Measurements from ENCODE around the gene PDE6A.

Gene PDE6A

DNA sequence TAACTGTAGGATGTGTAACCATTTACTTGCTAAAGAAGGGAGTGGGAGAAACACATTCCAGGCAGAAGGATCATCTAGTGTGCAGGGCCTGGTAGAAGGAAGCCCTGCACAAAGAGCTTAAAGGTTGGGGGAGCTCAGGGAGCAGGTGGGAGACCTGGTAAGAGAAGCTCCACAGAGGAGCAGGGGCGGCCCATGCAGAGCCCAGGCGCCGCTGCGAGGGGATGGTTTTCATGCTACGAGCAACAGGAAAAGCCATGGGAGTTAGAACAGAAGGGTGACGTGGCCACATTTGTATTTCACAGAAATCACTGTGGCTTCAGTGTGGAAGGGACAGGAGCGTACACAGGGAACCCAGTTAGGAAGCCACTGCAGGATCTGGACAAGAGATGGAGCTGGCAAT is 73.1 kb downstream of the PDE6A start:
- Histone ChIP-seq H2BK12ac (ENCODE audit: low read length in 2 of 2) (no peak overlapping the region), H3K9me3 (ENCODE audit: control insufficient read depth, low read length) (peaks cover under 1% of the 10 kb centered on the region), H3K36me3 (ENCODE audit: control insufficient read depth in 1 of 2, insufficient read depth in 2 of 2, low read depth in 1 of 2, low read length in 2 of 2) (no peaks in the 10 kb centered on the region), H3K79me1 (replicated peaks; ENCODE audit: low read length, poor library complexity, severe bottlenecking) (no peaks in the 10 kb centered on the region), H2AK5ac (ENCODE audit: low read length, severe bottlenecking) (no peak overlapping the region), H3K4ac (ENCODE audit: low read depth in 1 of 2, low read length in 2 of 2) (no peak overlapping the region), H2BK5ac (ENCODE audit: low read depth, low read length, poor library complexity, severe bottlenecking) (no peak overlapping the region), H3K18ac (ENCODE audit: low read depth in 1 of 2, low read length in 2 of 2) (no peak overlapping the region), H2BK15ac (ENCODE audit: low read depth, poor library complexity, severe bottlenecking) (no peak overlapping the region), H3K4me1 (ENCODE audit: control insufficient read depth, insufficient read depth, low read depth, low read length) (peaks cover 3% of the 10 kb centered on the region), H3K14ac (ENCODE audit: low read length in 2 of 2) (no peak overlapping the region), H3K4me2 (ENCODE audit: low read length, poor library complexity, severe bottlenecking) (no peak overlapping the region), H2AFZ (ENCODE audit: low read depth, low read length) (no peak overlapping the region), H3K4me3 (ENCODE audit: insufficient read depth in 1 of 2, low read depth in 1 of 2, low read length in 2 of 2) (no peak overlapping the region), H4K8ac (ENCODE audit: low read length) (no peak overlapping the region), H3K23ac (ENCODE audit: low read length in 2 of 2) (no peak overlapping the region), H2BK120ac (ENCODE audit: low read depth, low read length) (no peak overlapping the region), H3K27ac (ENCODE audit: low read length, poor library complexity, severe bottlenecking) (no peak overlapping the region), H3K27me3 (ENCODE audit: control insufficient read depth in 1 of 2, insufficient read depth in 1 of 2, low read length in 2 of 2) (peaks cover 0 to 69% of the 10 kb centered on the region in 2 experiments), H3K9ac (ENCODE audit: low read length) (no peak overlapping the region), H4K91ac (ENCODE audit: low read length) (no peak overlapping the region)
- 89% methylated on average over 7 of the region's 7 CpGs for WGBS
- no peak for DNase-seq

DNA sequence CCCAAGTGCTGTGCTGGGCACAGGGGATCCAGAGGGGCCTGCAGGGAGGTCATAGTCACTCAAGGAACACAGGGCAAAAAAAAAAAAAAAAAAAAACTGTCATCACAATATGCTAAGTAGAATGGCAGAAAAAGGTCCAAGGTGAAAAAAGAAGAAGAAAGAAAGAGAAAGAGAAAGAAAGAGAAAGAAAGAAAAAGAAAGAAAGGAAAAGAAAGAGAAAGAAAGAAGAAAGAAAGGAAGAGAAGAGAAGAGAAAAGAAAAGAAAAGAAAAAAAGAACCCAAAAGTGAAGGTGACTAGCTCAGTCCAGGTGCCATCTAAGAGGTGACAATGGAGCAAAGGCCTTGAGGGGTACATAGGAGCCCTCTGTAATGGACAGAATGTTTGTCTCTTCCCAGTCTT is 73.9 kb downstream of the PDE6A start:
- Histone ChIP-seq H3K18ac (ENCODE audit: low read depth in 1 of 2, low read length in 2 of 2) (no peak overlapping the region), H3K9me3 (ENCODE audit: control insufficient read depth, low read length) (peaks cover 8% of the 10 kb centered on the region), H3K4ac (ENCODE audit: low read depth in 1 of 2, low read length in 2 of 2) (no peak overlapping the region), H4K91ac (ENCODE audit: low read length) (no peak overlapping the region), H3K27me3 (ENCODE audit: control insufficient read depth in 1 of 2, insufficient read depth in 1 of 2, low read length in 2 of 2) (peaks cover 0 to 67% of the 10 kb centered on the region in 2 experiments), H3K27ac (ENCODE audit: low read length, poor library complexity, severe bottlenecking) (no peak overlapping the region), H3K79me1 (replicated peaks; ENCODE audit: low read length, poor library complexity, severe bottlenecking) (no peaks in the 10 kb centered on the region), H2BK15ac (ENCODE audit: low read depth, poor library complexity, severe bottlenecking) (no peak overlapping the region), H3K4me1 (ENCODE audit: control insufficient read depth, insufficient read depth, low read depth, low read length) (peaks cover 3% of the 10 kb centered on the region), H2BK5ac (ENCODE audit: low read depth, low read length, poor library complexity, severe bottlenecking) (no peak overlapping the region), H2AK5ac (ENCODE audit: low read length, severe bottlenecking) (no peak overlapping the region), H3K36me3 (ENCODE audit: control insufficient read depth in 1 of 2, insufficient read depth in 2 of 2, low read depth in 1 of 2, low read length in 2 of 2) (no peaks in the 10 kb centered on the region), H3K23ac (ENCODE audit: low read length in 2 of 2) (no peak overlapping the region), H2BK120ac (ENCODE audit: low read depth, low read length) (no peak overlapping the region), H3K4me3 (ENCODE audit: insufficient read depth in 1 of 2, low read depth in 1 of 2, low read length in 2 of 2) (no peak overlapping the region), H2AFZ (ENCODE audit: low read depth, low read length) (no peak overlapping the region), H4K8ac (ENCODE audit: low read length) (no peak overlapping the region), H3K9ac (ENCODE audit: low read length) (no peak overlapping the region), H3K14ac (ENCODE audit: low read length in 2 of 2) (no peak overlapping the region), H3K4me2 (ENCODE audit: low read length, poor library complexity, severe bottlenecking) (no peak overlapping the region), H2BK12ac (ENCODE audit: low read length in 2 of 2) (no peak overlapping the region)
- no peak for DNase-seq

DNA sequence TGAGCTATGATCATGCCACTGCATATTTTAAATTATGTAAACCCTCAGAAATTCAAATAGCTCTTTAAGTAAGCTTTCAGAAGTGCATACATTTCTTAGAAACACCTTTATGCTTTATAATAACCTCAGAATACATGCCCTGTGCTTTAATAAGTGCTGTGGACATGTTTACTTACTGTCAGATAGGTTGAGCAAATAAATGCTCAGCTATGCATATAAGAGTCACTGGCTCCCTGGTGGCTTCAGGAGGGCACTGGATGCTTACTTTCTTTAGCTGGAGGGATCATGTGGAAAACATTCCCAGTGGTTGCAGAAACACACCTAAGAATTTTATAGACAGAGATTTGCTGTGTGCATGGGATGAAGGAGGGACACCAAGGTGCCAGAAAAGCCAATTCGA is 74.4 kb downstream of the PDE6A start:
- no peak overlapping the region for H3K23ac ChIP-seq (ENCODE audit: low read length in 2 of 2)
- H2AK5ac ChIP-seq (ENCODE audit: low read length, severe bottlenecking), result no peak overlapping the region
- H3K4me2 ChIP-seq (ENCODE audit: low read length, poor library complexity, severe bottlenecking), result no peak overlapping the region
- no peak overlapping the region for H4K8ac ChIP-seq (ENCODE audit: low read length)
- H3K4ac ChIP-seq (ENCODE audit: low read depth in 1 of 2, low read length in 2 of 2), result no peak overlapping the region
- H3K27me3 ChIP-seq (ENCODE audit: control insufficient read depth in 1 of 2, insufficient read depth in 1 of 2, low read length in 2 of 2), result peaks cover 0 to 63% of the 10 kb centered on the region in 2 experiments
- no peak overlapping the region for H3K27ac ChIP-seq (ENCODE audit: low read length, poor library complexity, severe bottlenecking)
- peaks cover 10% of the 10 kb centered on the region for H3K9me3 ChIP-seq (ENCODE audit: control insufficient read depth, low read length)
- H4K91ac ChIP-seq (ENCODE audit: low read length), result no peak overlapping the region
- no peak overlapping the region for H3K14ac ChIP-seq (ENCODE audit: low read length in 2 of 2)
- 86% methylated on average over 1 of the region's 1 CpG for WGBS
- DNase-seq, result no peak
- no peak overlapping the region for H3K4me3 ChIP-seq (ENCODE audit: insufficient read depth in 1 of 2, low read depth in 1 of 2, low read length in 2 of 2)
- peaks cover 3% of the 10 kb centered on the region for H3K4me1 ChIP-seq (ENCODE audit: control insufficient read depth, insufficient read depth, low read depth, low read length)
- H2BK120ac ChIP-seq (ENCODE audit: low read depth, low read length), result no peak overlapping the region
- H3K36me3 ChIP-seq (ENCODE audit: control insufficient read depth in 1 of 2, insufficient read depth in 2 of 2, low read depth in 1 of 2, low read length in 2 of 2), result no peaks in the 10 kb centered on the region
- no peak overlapping the region for H2BK5ac ChIP-seq (ENCODE audit: low read depth, low read length, poor library complexity, severe bottlenecking)
- H2BK15ac ChIP-seq (ENCODE audit: low read depth, poor library complexity, severe bottlenecking), result no peak overlapping the region
- no peaks in the 10 kb centered on the region for H3K79me1 ChIP-seq (replicated peaks; ENCODE audit: low read length, poor library complexity, severe bottlenecking)
- H2AFZ ChIP-seq (ENCODE audit: low read depth, low read length), result no peak overlapping the region
- no peak overlapping the region for H2BK12ac ChIP-seq (ENCODE audit: low read length in 2 of 2)
- H3K18ac ChIP-seq (ENCODE audit: low read depth in 1 of 2, low read length in 2 of 2), result no peak overlapping the region
- no peak overlapping the region for H3K9ac ChIP-seq (ENCODE audit: low read length)

DNA sequence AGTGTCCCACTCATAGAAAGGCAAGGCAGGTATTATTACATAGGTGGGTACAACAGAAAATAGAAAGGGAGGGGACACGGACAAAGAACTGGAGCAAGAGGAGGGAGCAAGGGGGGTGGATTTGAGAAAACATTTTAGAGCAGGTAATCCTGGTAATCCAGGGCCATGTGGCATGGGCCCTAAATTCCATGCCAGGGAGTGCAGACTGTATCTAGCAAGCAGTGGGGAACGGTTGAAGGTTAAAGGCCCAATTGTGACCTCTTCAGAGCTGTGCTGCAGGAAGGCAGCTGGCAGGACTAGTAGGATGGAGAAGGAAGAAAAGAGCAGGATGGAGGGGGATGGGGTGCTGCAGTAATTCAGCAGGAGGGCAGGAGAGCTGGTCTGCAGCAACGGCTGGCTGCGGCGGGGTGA is 75.2 kb downstream of the PDE6A start:
- H2BK5ac ChIP-seq (ENCODE audit: low read depth, low read length, poor library complexity, severe bottlenecking), result no peak overlapping the region
- H3K27ac ChIP-seq (ENCODE audit: low read length, poor library complexity, severe bottlenecking), result no peak overlapping the region
- no peak for DNase-seq
- H3K4ac ChIP-seq (ENCODE audit: low read depth in 1 of 2, low read length in 2 of 2), result no peak overlapping the region
- H3K4me1 ChIP-seq (ENCODE audit: control insufficient read depth, insufficient read depth, low read depth, low read length), result peaks cover 3% of the 10 kb centered on the region
- H2AFZ ChIP-seq (ENCODE audit: low read depth, low read length), result no peak overlapping the region
- H3K23ac ChIP-seq (ENCODE audit: low read length in 2 of 2), result no peak overlapping the region
- H3K27me3 ChIP-seq (ENCODE audit: control insufficient read depth in 1 of 2, insufficient read depth in 1 of 2, low read length in 2 of 2), result peaks cover 0 to 56% of the 10 kb centered on the region in 2 experiments
- no peak overlapping the region for H2AK5ac ChIP-seq (ENCODE audit: low read length, severe bottlenecking)
- peak overlapping the region; percentile 72 for H4K8ac ChIP-seq (ENCODE audit: low read length)
- WGBS, result 76% methylated on average over 5 of the region's 5 CpGs
- H2BK12ac ChIP-seq (ENCODE audit: low read length in 2 of 2), result no peak overlapping the region
- peaks cover 10% of the 10 kb centered on the region for H3K9me3 ChIP-seq (ENCODE audit: control insufficient read depth, low read length)
- no peak overlapping the region for H3K4me3 ChIP-seq (ENCODE audit: insufficient read depth in 1 of 2, low read depth in 1 of 2, low read length in 2 of 2)
- H3K36me3 ChIP-seq (ENCODE audit: control insufficient read depth in 1 of 2, insufficient read depth in 2 of 2, low read depth in 1 of 2, low read length in 2 of 2), result no peaks in the 10 kb centered on the region
- H3K18ac ChIP-seq (ENCODE audit: low read depth in 1 of 2, low read length in 2 of 2), result no peak overlapping the region
- no peak overlapping the region for H2BK15ac ChIP-seq (ENCODE audit: low read depth, poor library complexity, severe bottlenecking)
- no peak overlapping the region for H3K4me2 ChIP-seq (ENCODE audit: low read length, poor library complexity, severe bottlenecking)
- peak overlapping the region in 1 of 2 experiments; percentile 86 for H3K14ac ChIP-seq (ENCODE audit: low read length in 2 of 2)
- no peak overlapping the region for H2BK120ac ChIP-seq (ENCODE audit: low read depth, low read length)
- H3K79me1 ChIP-seq (replicated peaks; ENCODE audit: low read length, poor library complexity, severe bottlenecking), result no peaks in the 10 kb centered on the region
- no peak overlapping the region for H3K9ac ChIP-seq (ENCODE audit: low read length)
- H4K91ac ChIP-seq (ENCODE audit: low read length), result no peak overlapping the region

Data from mesenchymal stem cell (in vitro differentiated cells and primary cell).